Measurements from ENCODE around the gene ENG. TPM values are rescaled to one million over a fixed set of nuclear protein-coding genes. Genes with fewer than 3 reads are reported as not detected.

ENG gene
- total RNA-seq, 1 experiment from 2014 or later, result 29.9 TPM

DNA sequence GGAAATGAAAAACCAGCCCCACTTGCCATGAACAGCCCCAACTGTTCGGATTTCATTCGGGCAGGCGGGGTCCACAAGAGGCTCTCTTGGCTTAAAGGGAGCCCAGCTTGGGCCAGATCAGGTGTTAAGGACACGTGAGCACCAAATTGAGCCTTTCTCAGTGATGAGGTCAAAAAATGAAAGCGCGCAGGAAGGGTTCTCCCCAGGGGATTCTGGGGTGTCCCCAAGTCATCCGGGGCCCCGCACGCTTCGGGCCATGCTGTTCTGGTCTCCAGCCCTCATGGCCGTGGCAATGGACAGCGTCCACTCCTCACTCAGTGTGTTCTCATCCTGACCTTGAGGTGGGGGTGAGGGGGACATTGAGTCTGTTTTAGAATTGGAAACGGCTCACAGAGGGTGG, 12.1 kb upstream of the ENG start:
- Histone ChIP-seq H3K27me3 (replicated peaks; ENCODE audit: insufficient read depth, low read depth, low read length, poor library complexity) (no peaks in the 10 kb centered on the region), H3K4me1 (ENCODE audit: insufficient read depth, low read length, poor library complexity, severe bottlenecking) (no peaks in the 10 kb centered on the region), H3K27ac (ENCODE audit: low read depth, low read length, poor library complexity, severe bottlenecking) (no peak overlapping the region), H3K36me3 (ENCODE audit: insufficient read depth, low read length, poor library complexity, severe bottlenecking) (no peaks in the 10 kb centered on the region), H3K4me3 (ENCODE audit: low read depth, low read length, poor library complexity, severe bottlenecking) (no peak overlapping the region), H3K9me3 (ENCODE audit: low read depth, low read length, poor library complexity, severe bottlenecking) (no peaks in the 10 kb centered on the region)
- no TSS peak for BruUV-seq (replicated peaks)
- CTCF ChIA-PET, result no interaction called here
- TF ChIP-seq EZH2 (IDR thresholded peaks at IDR 0.05; ENCODE audit: borderline replicate concordance, low read depth, low read length, poor library complexity, severe bottlenecking) (no peak), CTCF (conservative IDR thresholded peaks at IDR 0.05; ENCODE audit: low read depth, low read length) (no peak)
- intact Hi-C loops (cut with micrococcal nuclease; ENCODE audit: unreplicated experiment), result loop anchor here (5.0 kb wide), 1 partner anchor 79 kb away; the partner anchor contains the start of gene CDK9
- no peak for DNase-seq (ENCODE audit: low spot score)
- POLR2A ChIA-PET (ENCODE audit: low non-redundant PET), result no interaction called here

DNA sequence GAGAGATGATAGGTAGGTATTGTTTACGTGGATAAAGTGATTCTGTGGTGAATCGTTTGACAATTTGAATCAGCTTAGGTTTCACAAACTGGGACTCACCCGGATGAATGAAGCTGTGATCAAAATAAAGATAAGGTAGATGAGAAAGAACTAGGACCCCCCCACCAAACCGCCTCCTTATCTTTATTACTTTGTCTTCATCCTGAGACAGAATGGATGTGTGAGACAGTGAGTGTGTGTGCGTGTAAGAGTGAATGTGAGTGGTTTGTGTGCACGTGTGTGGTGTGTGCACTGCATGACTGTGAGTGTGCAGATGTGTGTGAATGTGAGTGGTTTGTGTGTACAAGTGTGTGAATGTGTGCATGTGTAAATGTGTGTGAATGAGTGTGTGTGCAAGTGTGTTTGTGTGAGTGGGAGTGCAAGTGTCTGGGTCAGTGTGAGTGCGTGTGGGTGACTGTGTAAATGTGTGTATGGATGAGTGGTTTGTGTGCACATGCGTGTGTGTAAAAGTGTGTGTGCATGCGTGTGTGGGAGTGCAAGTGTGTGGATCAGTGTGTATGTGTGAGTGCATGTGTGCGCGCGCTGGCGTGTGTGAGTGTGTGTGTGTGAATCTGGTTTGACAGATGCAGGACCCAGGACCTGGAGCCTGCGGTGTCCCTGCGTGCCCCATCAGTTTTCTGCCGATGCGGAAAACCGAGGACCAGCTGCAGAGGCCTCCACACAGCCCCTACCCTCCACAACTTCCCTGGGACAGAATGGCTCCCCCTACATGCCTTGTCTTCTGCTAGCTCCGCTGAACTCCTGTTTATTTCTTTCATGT, 11.4 kb upstream of the ENG start:
- no peaks in the 10 kb centered on the region for H3K36me3 ChIP-seq (ENCODE audit: insufficient read depth, low read length, poor library complexity, severe bottlenecking)
- BruUV-seq (replicated peaks), result no TSS peak
- CTCF ChIA-PET, result no interaction called here
- TF ChIP-seq CTCF (conservative IDR thresholded peaks at IDR 0.05; ENCODE audit: low read depth, low read length), result no peak
- no peak for TF ChIP-seq EZH2 (IDR thresholded peaks at IDR 0.05; ENCODE audit: borderline replicate concordance, low read depth, low read length, poor library complexity, severe bottlenecking)
- no peaks in the 10 kb centered on the region for H3K9me3 ChIP-seq (ENCODE audit: low read depth, low read length, poor library complexity, severe bottlenecking)
- POLR2A ChIA-PET (ENCODE audit: low non-redundant PET), result no interaction called here
- no peak overlapping the region for H3K27ac ChIP-seq (ENCODE audit: low read depth, low read length, poor library complexity, severe bottlenecking)
- DNase-seq (ENCODE audit: low spot score), result no peak
- no peaks in the 10 kb centered on the region for H3K27me3 ChIP-seq (replicated peaks; ENCODE audit: insufficient read depth, low read depth, low read length, poor library complexity)
- H3K4me3 ChIP-seq (ENCODE audit: low read depth, low read length, poor library complexity, severe bottlenecking), result no peak overlapping the region
- intact Hi-C loops (cut with micrococcal nuclease; ENCODE audit: unreplicated experiment), result loop anchor here (5.0 kb wide), 1 partner anchor 79 kb away; the partner anchor contains the start of gene CDK9
- no peaks in the 10 kb centered on the region for H3K4me1 ChIP-seq (ENCODE audit: insufficient read depth, low read length, poor library complexity, severe bottlenecking)

- ChIA-PET CTCF (no interaction called here), POLR2A (ENCODE audit: low non-redundant PET) (no interaction called here)
- no peaks in the 10 kb centered on the region for H3K9me3 ChIP-seq (ENCODE audit: low read depth, low read length, poor library complexity, severe bottlenecking)
- TF ChIP-seq CTCF (conservative IDR thresholded peaks at IDR 0.05; ENCODE audit: low read depth, low read length), result no peak
- no peak for TF ChIP-seq EZH2 (IDR thresholded peaks at IDR 0.05; ENCODE audit: borderline replicate concordance, low read depth, low read length, poor library complexity, severe bottlenecking)
- no peak overlapping the region for H3K4me3 ChIP-seq (ENCODE audit: low read depth, low read length, poor library complexity, severe bottlenecking)
- no peaks in the 10 kb centered on the region for H3K27me3 ChIP-seq (replicated peaks; ENCODE audit: insufficient read depth, low read depth, low read length, poor library complexity)
- H3K36me3 ChIP-seq (ENCODE audit: insufficient read depth, low read length, poor library complexity, severe bottlenecking), result no peaks in the 10 kb centered on the region
- H3K4me1 ChIP-seq (ENCODE audit: insufficient read depth, low read length, poor library complexity, severe bottlenecking), result no peaks in the 10 kb centered on the region
- BruUV-seq (replicated peaks), result no TSS peak
- DNase-seq (ENCODE audit: low spot score), result no peak
- intact Hi-C loops (cut with micrococcal nuclease; ENCODE audit: unreplicated experiment), result no loop called here
- no peak overlapping the region for H3K27ac ChIP-seq (ENCODE audit: low read depth, low read length, poor library complexity, severe bottlenecking)
Observed at GRCh38 chr9:127863191-127863621, 8.7 kb upstream of the ENG start.

Data from A673 (cell line).